ENCODE measurements around the gene UBE3D.
A peak's percentile ranks its signal among the peaks of the same experiment; 100 is the strongest.
"Not testable (repeated sequence)": the region's sequence is repeated elsewhere in the genome, so short reads cannot be mapped to it uniquely, and the experiment has no call there.

UBE3D gene

DNA sequence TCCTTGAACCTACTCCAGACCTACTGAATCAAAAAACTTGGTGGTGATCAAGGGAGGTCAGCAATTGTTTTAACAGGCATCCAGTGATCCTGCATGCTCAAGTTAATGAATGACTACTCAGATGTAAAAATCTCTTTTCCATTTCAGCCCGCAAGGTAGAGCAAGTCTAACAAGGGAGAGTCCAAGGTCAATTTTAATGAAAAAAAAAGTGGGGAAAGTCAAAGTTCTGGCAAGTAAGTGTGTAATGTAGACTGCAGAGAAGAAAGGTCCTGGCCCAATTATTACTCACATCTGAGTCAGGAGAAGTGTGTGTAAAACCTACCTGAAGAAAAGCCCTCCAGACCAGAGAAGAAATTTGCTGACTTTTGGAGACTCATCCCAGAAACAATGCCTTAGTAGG is 193.5 kb downstream of the UBE3D start:
- no peak for DNase-seq (ENCODE audit: low spot score)

GRCh38 chr6:82870582-82871172 is 195.0 kb downstream of the UBE3D start:
- no peak for DNase-seq (ENCODE audit: low spot score)

- DNase-seq (ENCODE audit: low spot score) = no peak
Observed at GRCh38 chr6:82869493-82869892, 196.1 kb downstream of the UBE3D start.

GRCh38 chr6:82867946-82868345 is 197.7 kb downstream of the UBE3D start:
- DNase-seq (ENCODE audit: low spot score) = no peak

- no peak for DNase-seq (ENCODE audit: low spot score)
Observed at GRCh38 chr6:82866446-82866845, 199.2 kb downstream of the UBE3D start.

DNA sequence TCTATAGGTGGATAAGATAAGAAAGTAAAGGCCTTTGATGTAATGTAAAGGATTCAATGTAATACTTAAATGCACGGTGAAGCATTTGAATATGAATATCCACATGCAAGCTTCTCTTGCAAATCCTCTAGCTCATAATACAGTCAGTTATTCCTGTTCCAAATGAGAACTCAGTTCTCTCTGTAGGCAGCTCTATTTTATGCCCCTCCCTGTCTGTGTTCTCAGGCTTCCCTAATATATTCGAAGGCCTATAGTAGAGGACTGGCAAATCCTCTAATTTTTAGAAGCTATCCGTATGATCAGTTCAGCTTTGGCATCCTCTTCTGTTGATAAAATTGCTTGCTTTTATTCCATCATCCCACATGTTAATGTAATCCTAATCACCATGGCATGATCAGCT is 200.2 kb downstream of the UBE3D start:
- DNase-seq (ENCODE audit: low spot score) = no peak

GRCh38 chr6:82863781-82864180 is 201.9 kb downstream of the UBE3D start:
- DNase-seq (ENCODE audit: low spot score) = no peak

DNA sequence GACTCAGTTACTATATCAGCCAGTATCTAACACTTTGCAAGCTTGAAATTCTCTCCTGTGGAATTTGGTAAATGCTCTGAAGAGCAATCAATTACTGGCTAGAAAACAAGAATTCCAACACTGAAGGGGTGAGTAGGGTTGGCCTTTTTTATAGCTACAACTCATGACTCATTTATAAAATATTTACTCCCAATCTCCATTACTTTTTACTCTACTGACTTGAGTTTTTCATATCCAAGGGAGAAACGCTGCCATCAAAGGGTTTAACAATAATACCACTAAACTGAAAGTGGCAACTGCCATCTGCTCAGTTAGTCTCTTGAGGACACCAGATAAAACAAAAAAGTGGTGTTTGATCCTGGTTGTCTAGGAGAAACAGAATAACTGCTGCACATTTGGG is 203.1 kb downstream of the UBE3D start:
- DNase-seq (ENCODE audit: low spot score) = peak; percentile 56

- no peak for DNase-seq (ENCODE audit: low spot score)
Observed at GRCh38 chr6:82861121-82861520, 204.5 kb downstream of the UBE3D start.

DNA sequence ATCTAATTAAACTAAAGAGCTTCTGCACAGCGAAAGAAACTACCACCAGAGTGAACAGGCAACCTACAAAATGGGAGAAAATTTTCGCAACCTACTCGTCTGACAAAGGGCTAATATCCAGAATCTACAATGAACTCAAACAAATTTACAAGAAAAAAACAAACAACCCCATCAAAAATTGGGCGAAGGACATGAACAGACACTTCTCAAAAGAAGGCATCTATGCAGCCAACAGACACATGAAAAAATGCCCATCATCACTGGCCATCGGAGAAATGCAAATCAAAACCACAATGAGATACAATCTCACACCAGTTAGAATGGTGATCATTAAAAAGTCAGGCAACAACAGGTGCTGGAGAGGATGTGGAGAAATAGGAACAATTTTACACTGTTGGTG is 209.6 kb downstream of the UBE3D start:
- DNase-seq (ENCODE audit: low spot score) = not testable (repeated sequence)

DNA sequence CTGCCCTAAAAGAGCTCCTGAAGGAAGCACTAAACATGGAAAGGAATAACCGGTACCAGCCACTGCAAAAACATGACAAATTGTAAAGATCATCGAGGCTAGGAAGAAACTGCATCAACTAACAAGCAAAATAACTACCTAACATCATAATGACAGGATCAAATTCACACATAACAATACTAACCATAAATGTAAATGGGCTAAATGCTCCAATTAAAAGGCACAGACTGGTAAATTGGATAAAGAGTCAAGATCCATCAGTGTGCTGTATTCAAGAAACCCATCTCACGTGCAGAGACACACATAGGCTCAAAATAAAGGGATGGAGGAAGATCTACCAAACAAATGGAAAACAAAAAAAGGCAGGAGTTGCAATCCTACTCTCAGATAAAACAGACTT is 212.7 kb downstream of the UBE3D start:
- not testable (repeated sequence) for DNase-seq (ENCODE audit: low spot score)

GRCh38 chr6:82843291-82843885 is 222.3 kb downstream of the UBE3D start:
- no peak for DNase-seq (ENCODE audit: low spot score)

- peak; percentile 48 for DNase-seq (ENCODE audit: low spot score)
Observed at GRCh38 chr6:82842721-82843120, 222.9 kb downstream of the UBE3D start.

All from AG20443 (cell line).